HG03108 (cell line): ENCODE measurements around the gene NEURL4.

Source experiments
- ATAC-seq: cut with Tn5 transposase; IDR thresholded peaks from one replicate; pipeline ENCODE4 v1.9.1; 2021; ENCODE audit warnings: moderate library complexity; ENCODE audit not compliant: unreplicated experiment

Gene NEURL4

GRCh38 chr17:7281074-7281952, 47.8 kb downstream of the NEURL4 start, which contains the start of gene SLC2A4:
SLC2A4 (plus strand) TSS chr17:7281718; CDS start chr17:7281935, 217 bp downstream.
- ATAC-seq, result peak; percentile 53

- peak; percentile 60 for ATAC-seq
Measured at GRCh38 chr17:7280519-7281073, 48.5 kb downstream of the NEURL4 start.

- no peak for ATAC-seq
Measured at GRCh38 chr17:7279448-7279847, 49.7 kb downstream of the NEURL4 start.

GRCh38 chr17:7266784-7267183, 62.4 kb downstream of the NEURL4 start:
- no peak for ATAC-seq
